SK-N-SH (cell line): ENCODE results near the gene MLXIP. TPM values are rescaled to one million over a fixed set of nuclear protein-coding genes. Genes with fewer than 3 reads are reported as not detected.

Experiments
- CTCF ChIA-PET: fragments of 300-600, 350-600 bp; formaldehyde crosslinking; extraction: SDS; loops from one replicate; lab custom pipeline; 2021; lab: Yijun Ruan, JAX
- POLR2A ChIA-PET: fragments of 350-600 bp; sonication (Branson Sonifier 250); formaldehyde crosslinking; extraction: SDS; loops from one replicate; lab custom pipeline; 2020; ENCODE audit warnings: antibody characterized with exemption, inconsistent platforms; lab: Yijun Ruan, JAX
- DNase-seq: peaks from one replicate; pipeline ENCODE4 v3.0.0; 2012
- H2AFZ ChIP-seq: fragments of 200-600 bp; sonication (generic); 2 replicates; pipeline ENCODE4 v1.8.1; 2016; ENCODE audit warnings: antibody characterized with exemption, mild to moderate bottlenecking, low read depth
- H3F3A ChIP-seq: fragments of 200-600 bp; sonication (generic); replicated peaks from 2 replicates; pipeline ENCODE3; 2016; ENCODE audit warnings: antibody characterized with exemption, mild to moderate bottlenecking; ENCODE audit not compliant: insufficient read depth
- H3K27ac ChIP-seq, 2 experiments: fragments of 200-500 bp in 1 of 2; fragments of 200-600 bp in 1 of 2; sonication (Bioruptor generic) in 1 of 2; sonication (generic), shearing (Covaris generic) in 1 of 2; 2 replicates each; pipeline versions ENCODE4 v1.5.1 to v1.6.1; 2014 to 2016; ENCODE audit warnings: low read depth in 2 of 2, inconsistent platforms in 1 of 2, low read length in 1 of 2, mild to moderate bottlenecking in 1 of 2, mixed read lengths in 1 of 2
- H3K27me3 ChIP-seq: fragments of 200-600 bp; sonication (generic), shearing (Covaris generic); 2 replicates; pipeline ENCODE4 v1.6.1; 2016; ENCODE audit warnings: mixed run types; ENCODE audit not compliant: insufficient read depth
- H3K36me3 ChIP-seq, 2 experiments: fragments of 200-500 bp in 1 of 2; fragments of 200-600 bp in 1 of 2; sonication (Bioruptor generic) in 1 of 2; sonication (generic) in 1 of 2; replicated peaks in 1 of 2; 2 replicates each; pipeline versions ENCODE3 to v1.5.1; 2014 to 2016; ENCODE audit warnings: low read length in 1 of 2, mild to moderate bottlenecking in 1 of 2; ENCODE audit not compliant: insufficient read depth in 2 of 2, control insufficient read depth in 1 of 2
- H3K4me1 ChIP-seq, 2 experiments: fragments of 200-500 bp in 1 of 2; fragments of 200-600 bp in 1 of 2; sonication (Bioruptor generic) in 1 of 2; sonication (generic), shearing (Covaris generic) in 1 of 2; 2 replicates each; pipeline versions ENCODE4 v1.5.1 to v1.6.1; 2014 to 2016; ENCODE audit warnings: low read depth in 1 of 2, low read length in 1 of 2, mixed run types in 1 of 2; ENCODE audit not compliant: insufficient read depth in 2 of 2, control insufficient read depth in 1 of 2
- H3K4me2 ChIP-seq: fragments of 200-600 bp; sonication (generic), shearing (Covaris generic); 2 replicates; pipeline ENCODE4 v1.6.1; 2017; ENCODE audit warnings: mixed run types
- H3K4me3 ChIP-seq, 2 experiments: fragments of 200-500 bp in 1 of 2; fragments of 200-600 bp in 1 of 2; sonication (Bioruptor generic) in 1 of 2; sonication (generic), shearing (Covaris generic) in 1 of 2; 2 replicates each; pipeline versions ENCODE4 v1.5.1 to v1.8.1; 2014 to 2016; ENCODE audit warnings: low read depth in 2 of 2, inconsistent platforms in 1 of 2, low read length in 1 of 2, mild to moderate bottlenecking in 1 of 2, mixed read lengths in 1 of 2, moderate library complexity in 1 of 2
- H3K79me2 ChIP-seq: fragments of 200-600 bp; sonication (generic); 2 replicates; pipeline ENCODE4 v1.8.1; 2017; ENCODE audit warnings: mild to moderate bottlenecking; ENCODE audit not compliant: insufficient read depth
- H3K9ac ChIP-seq: fragments of 200-600 bp; sonication (generic); 2 replicates; pipeline ENCODE4 v1.6.1; 2017; ENCODE audit warnings: mixed run types
- H3K9me2 ChIP-seq: fragments of 200-600 bp; sonication (generic); 2 replicates; pipeline ENCODE4 v1.6.1; 2017; ENCODE audit warnings: mixed run types
- H3K9me3 ChIP-seq: fragments of 200-600 bp; sonication (generic); 2 replicates; pipeline ENCODE4 v1.6.1; 2017; ENCODE audit warnings: mixed run types, mild to moderate bottlenecking, moderate library complexity
- H4K20me1 ChIP-seq: fragments of 200-600 bp; sonication (generic); 2 replicates; pipeline ENCODE4 v1.6.1; 2017; ENCODE audit warnings: mild to moderate bottlenecking, mixed run types; ENCODE audit not compliant: insufficient read depth
- CHD2 ChIP-seq: fragments of 150-350 bp; IDR thresholded peaks from 2 replicates; pipeline ENCODE4 v1.6.1; 2018; ENCODE audit warnings: low read length; ENCODE audit not compliant: partially characterized antibody
- EP300 ChIP-seq, 2 experiments: IDR thresholded peaks; 2 replicates each; pipeline versions ENCODE4 v1.4.0 to v1.6.1; 2012; ENCODE audit warnings: borderline replicate concordance in 1 of 2, low read depth in 1 of 2, low read length in 1 of 2
- FOXJ3 ChIP-seq: sonication (generic); formaldehyde crosslinking; IDR thresholded peaks from 2 replicates; pipeline ENCODE4 v1.5.1; 2020; ENCODE audit warnings: mild to moderate bottlenecking, missing genetic modification reagents
- MXI1 ChIP-seq: IDR thresholded peaks from 2 replicates; pipeline ENCODE4 v1.6.1; 2012; ENCODE audit warnings: mild to moderate bottlenecking, low read depth, low read length, improper control_type of control experiment
- NRF1 ChIP-seq: IDR thresholded peaks from 2 replicates; pipeline ENCODE4 v1.6.1; 2012; ENCODE audit warnings: low read depth, mild to moderate bottlenecking, low read length
- POLR2AphosphoS5 ChIP-seq: IDR thresholded peaks from 2 replicates; pipeline ENCODE4 v1.6.1; 2012; ENCODE audit warnings: low read depth, low read length
- RAD21 ChIP-seq: IDR thresholded peaks from 2 replicates; pipeline ENCODE4 v1.6.1; 2012; ENCODE audit warnings: mild to moderate bottlenecking, low read length
- RCOR1 ChIP-seq: fragments of 150-350 bp; IDR thresholded peaks from 2 replicates; pipeline ENCODE4 v1.6.1; 2017; ENCODE audit warnings: antibody characterized with exemption, low read length
- SIN3A ChIP-seq: IDR thresholded peaks from 2 replicates; pipeline ENCODE4 v1.6.1; 2012; ENCODE audit warnings: low read depth, mild to moderate bottlenecking, low read length, moderate library complexity, borderline replicate concordance
- SMC3 ChIP-seq: IDR thresholded peaks from 2 replicates; pipeline ENCODE4 v1.6.1; 2012; ENCODE audit warnings: low read depth, low read length, improper control_type of control experiment
- TCF12 ChIP-seq: IDR thresholded peaks from 2 replicates; pipeline ENCODE4 v1.4.0; 2012
- WGBS: methylation state at CpG from one replicate; pipeline ENCODE4 v1.1.6; 2017; ENCODE audit warnings: low lambda C conversion rate; 5-methylcytosine and 5-hydroxymethylcytosine counted together
- polyA plus RNA-seq, 3 experiments: library from polyadenylated mRNA; depleted of rRNA; stranded (reverse); fragments of >200 nt; gene quantifications; 2 replicates each; pipeline ENCODE4 v1.2.3, GENCODE V29; 2012
- TF ChIP-seq, protein P1 (sequence below): IDR thresholded peaks from 2 replicates; pipeline ENCODE4 v1.6.1; 2012; ENCODE audit warnings: mild to moderate bottlenecking, low read depth, low read length, moderate library complexity
- TF ChIP-seq, protein P2 (sequence below): fragments of 150-350 bp; IDR thresholded peaks from 2 replicates; pipeline ENCODE4 v1.6.1; 2017; ENCODE audit warnings: antibody characterized with exemption, low read length, low read depth, borderline replicate concordance
- TF ChIP-seq, protein P3 (sequence below): fragments of 150-350 bp; IDR thresholded peaks from 2 replicates; pipeline ENCODE4 v1.6.1; 2016; ENCODE audit warnings: mild to moderate bottlenecking, low read depth, low read length
- TF ChIP-seq, protein P4 (sequence below): IDR thresholded peaks from 2 replicates; pipeline ENCODE4 v1.4.0; 2012; ENCODE audit warnings: low read depth, borderline replicate concordance
- TF ChIP-seq, protein P5 (sequence below): IDR thresholded peaks from 2 replicates; pipeline ENCODE4 v1.4.0; 2012; ENCODE audit warnings: low read depth, borderline replicate concordance

The MLXIP gene
- polyA plus RNA-seq, 1 of the 3 experiments (the other 2 are of a cell fraction), result 11.0 TPM

DNA sequence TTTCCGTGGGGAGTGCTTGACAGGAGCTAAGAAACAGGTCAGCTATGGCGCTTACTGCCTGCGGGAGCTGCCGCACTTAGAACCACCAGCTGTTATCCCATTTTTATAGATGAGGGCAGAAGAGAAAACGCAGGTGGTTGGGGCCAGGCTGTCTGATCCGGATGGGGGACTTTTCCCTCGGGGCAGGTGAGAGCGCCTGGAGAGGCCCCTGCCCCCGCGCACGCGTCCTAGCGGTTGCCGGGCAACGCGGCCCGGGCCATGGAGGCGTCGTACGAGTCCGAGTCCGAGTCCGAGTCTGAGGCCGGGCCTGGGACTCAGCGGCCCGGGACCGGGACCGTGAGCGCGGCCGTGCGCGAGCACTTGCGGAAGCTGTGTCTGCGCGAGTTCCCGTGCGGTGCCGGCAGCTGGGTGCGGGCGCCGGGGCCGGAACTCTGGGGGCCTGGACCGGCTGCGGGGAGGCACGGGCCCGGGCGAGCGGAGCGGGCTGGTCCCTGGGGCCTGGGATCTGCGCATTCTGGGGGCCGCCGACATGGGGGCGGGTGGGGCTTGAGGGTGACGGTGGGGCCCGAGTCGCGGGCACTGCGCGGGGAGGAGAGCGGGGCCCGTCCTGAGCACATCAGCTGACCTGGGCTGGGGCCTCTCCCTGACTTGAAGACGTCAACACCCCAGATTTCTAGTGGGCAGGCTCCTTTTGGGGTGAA is 104.5 kb downstream of the MLXIP start, which contains the start of gene LRRC43:
Gene LRRC43 (plus strand): TSS at position 237 of the 701 bp plus-strand sequence. CDS start 22 bp downstream, at position 259.
- peak; percentile 83 for DNase-seq
- H3K79me2 ChIP-seq, result no peaks in the 10 kb centered on the region
- H3F3A ChIP-seq, result peaks cover 5% of the 10 kb centered on the region
- ChIA-PET POLR2A (no interaction called here), CTCF (interaction anchor here (1.1 to 2.2 kb wide), 7 partner anchors 8 to 173 kb away, joined by 3 to 14 read pairs (median 4); no protein-coding TSS in a partner anchor)
- H3K9ac ChIP-seq, result no peak within 1 kb of the TSS
- 25% methylated on average over 26 of the region's 63 CpGs for WGBS
- no peak within 1 kb of the TSS for H3K27ac ChIP-seq
- peak within 1 kb of the TSS; percentile 39 to 46; a peak in 3 of 4 replicates for H3K4me3 ChIP-seq
- peak within 1 kb of the TSS; percentile 70; the same call in 1 of the 2 replicates for H2AFZ ChIP-seq
- H3K9me3 ChIP-seq, result no peaks in the 10 kb centered on the region
- H3K4me2 ChIP-seq, result peak within 1 kb of the TSS; percentile 63
- H4K20me1 ChIP-seq, result no peaks in the 10 kb centered on the region
- H3K27me3 ChIP-seq, result no peaks in the 10 kb centered on the region
- no peaks in the 10 kb centered on the region; a peak in 1 of 4 replicates for H3K4me1 ChIP-seq
- TF ChIP-seq SMC3 (no peak), TCF12 (no peak), EP300 (IDR thresholded peaks at IDR 0.05; ENCODE audit: borderline replicate concordance in 1 of 2, low read depth in 1 of 2, low read length in 1 of 2) (0 out of 4 replicates have a peak, but pooled peaks of 1 of the 2 experiments have one; percentile 24), NRF1 (0 out of 2 replicates have a peak, but pooled peaks have one; percentile 16), FOXJ3 (CRISPR knock-in tag) (no peak)
- TF ChIP-seq, all 33 proteins: peak for 2
- H3K36me3 ChIP-seq, result no peaks in the 10 kb centered on the region
- H3K9me2 ChIP-seq, result no peaks in the 10 kb centered on the region

DNA sequence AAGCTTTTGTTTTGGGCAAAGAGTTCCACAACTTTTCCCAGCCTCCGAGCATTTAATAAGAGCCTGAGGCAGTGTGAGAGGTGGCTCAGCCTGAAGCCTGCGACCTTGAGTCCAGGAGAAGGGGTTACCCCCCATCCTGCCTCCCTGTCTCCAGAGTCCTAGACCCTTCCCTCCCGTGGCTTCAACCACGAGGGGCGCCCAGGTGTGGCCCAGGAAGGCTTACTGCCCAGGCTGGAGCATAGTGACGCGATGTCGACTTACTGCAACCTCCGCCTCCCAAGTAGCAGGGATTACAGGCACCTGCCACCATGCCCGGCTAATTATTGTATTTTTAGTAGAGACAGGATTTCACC is 105.0 kb downstream of the MLXIP start:
- CTCF ChIA-PET, result interaction anchor here (1.1 to 2.2 kb wide), 4 partner anchors 8 to 172 kb away, joined by 3 to 14 read pairs (median 4); no protein-coding TSS in a partner anchor

More for the DNA sequence above, 105.0 kb downstream of the MLXIP start:
- H3K4me3 ChIP-seq, result no peak overlapping the region
- POLR2A ChIA-PET, result no interaction called here
- H4K20me1 ChIP-seq, result no peaks in the 10 kb centered on the region
- H3K9me3 ChIP-seq, result no peaks in the 10 kb centered on the region
- DNase-seq, result no peak
- H3K9me2 ChIP-seq, result no peaks in the 10 kb centered on the region
- H3K79me2 ChIP-seq, result no peaks in the 10 kb centered on the region
- H3K4me1 ChIP-seq, result no peaks in the 10 kb centered on the region; a peak in 1 of 4 replicates
- no peak overlapping the region for H3K9ac ChIP-seq
- no peaks in the 10 kb centered on the region for H3K36me3 ChIP-seq
- no peak overlapping the region for H2AFZ ChIP-seq
- 89% methylated on average over 8 of the region's 10 CpGs for WGBS
- no peaks in the 10 kb centered on the region for H3K27me3 ChIP-seq
- TF ChIP-seq RCOR1 (no peak), EP300 (IDR thresholded peaks at IDR 0.05; ENCODE audit: borderline replicate concordance in 1 of 2, low read depth in 1 of 2, low read length in 1 of 2) (no peak), SIN3A (no peak), POLR2AphosphoS5 (no peak), RAD21 (no peak), CHD2 (no peak), FOXJ3 (CRISPR knock-in tag) (no peak), MXI1 (no peak)
- TF ChIP-seq, protein P1, sequence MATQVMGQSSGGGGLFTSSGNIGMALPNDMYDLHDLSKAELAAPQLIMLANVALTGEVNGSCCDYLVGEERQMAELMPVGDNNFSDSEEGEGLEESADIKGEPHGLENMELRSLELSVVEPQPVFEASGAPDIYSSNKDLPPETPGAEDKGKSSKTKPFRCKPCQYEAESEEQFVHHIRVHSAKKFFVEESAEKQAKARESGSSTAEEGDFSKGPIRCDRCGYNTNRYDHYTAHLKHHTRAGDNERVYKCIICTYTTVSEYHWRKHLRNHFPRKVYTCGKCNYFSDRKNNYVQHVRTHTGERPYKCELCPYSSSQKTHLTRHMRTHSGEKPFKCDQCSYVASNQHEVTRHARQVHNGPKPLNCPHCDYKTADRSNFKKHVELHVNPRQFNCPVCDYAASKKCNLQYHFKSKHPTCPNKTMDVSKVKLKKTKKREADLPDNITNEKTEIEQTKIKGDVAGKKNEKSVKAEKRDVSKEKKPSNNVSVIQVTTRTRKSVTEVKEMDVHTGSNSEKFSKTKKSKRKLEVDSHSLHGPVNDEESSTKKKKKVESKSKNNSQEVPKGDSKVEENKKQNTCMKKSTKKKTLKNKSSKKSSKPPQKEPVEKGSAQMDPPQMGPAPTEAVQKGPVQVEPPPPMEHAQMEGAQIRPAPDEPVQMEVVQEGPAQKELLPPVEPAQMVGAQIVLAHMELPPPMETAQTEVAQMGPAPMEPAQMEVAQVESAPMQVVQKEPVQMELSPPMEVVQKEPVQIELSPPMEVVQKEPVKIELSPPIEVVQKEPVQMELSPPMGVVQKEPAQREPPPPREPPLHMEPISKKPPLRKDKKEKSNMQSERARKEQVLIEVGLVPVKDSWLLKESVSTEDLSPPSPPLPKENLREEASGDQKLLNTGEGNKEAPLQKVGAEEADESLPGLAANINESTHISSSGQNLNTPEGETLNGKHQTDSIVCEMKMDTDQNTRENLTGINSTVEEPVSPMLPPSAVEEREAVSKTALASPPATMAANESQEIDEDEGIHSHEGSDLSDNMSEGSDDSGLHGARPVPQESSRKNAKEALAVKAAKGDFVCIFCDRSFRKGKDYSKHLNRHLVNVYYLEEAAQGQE, result no peak
- TF ChIP-seq, protein P2, sequence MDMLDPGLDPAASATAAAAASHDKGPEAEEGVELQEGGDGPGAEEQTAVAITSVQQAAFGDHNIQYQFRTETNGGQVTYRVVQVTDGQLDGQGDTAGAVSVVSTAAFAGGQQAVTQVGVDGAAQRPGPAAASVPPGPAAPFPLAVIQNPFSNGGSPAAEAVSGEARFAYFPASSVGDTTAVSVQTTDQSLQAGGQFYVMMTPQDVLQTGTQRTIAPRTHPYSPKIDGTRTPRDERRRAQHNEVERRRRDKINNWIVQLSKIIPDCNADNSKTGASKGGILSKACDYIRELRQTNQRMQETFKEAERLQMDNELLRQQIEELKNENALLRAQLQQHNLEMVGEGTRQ, result no peak
- TF ChIP-seq, protein P3, sequence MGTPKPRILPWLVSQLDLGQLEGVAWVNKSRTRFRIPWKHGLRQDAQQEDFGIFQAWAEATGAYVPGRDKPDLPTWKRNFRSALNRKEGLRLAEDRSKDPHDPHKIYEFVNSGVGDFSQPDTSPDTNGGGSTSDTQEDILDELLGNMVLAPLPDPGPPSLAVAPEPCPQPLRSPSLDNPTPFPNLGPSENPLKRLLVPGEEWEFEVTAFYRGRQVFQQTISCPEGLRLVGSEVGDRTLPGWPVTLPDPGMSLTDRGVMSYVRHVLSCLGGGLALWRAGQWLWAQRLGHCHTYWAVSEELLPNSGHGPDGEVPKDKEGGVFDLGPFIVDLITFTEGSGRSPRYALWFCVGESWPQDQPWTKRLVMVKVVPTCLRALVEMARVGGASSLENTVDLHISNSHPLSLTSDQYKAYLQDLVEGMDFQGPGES, result no peak
- TF ChIP-seq, protein P4, sequence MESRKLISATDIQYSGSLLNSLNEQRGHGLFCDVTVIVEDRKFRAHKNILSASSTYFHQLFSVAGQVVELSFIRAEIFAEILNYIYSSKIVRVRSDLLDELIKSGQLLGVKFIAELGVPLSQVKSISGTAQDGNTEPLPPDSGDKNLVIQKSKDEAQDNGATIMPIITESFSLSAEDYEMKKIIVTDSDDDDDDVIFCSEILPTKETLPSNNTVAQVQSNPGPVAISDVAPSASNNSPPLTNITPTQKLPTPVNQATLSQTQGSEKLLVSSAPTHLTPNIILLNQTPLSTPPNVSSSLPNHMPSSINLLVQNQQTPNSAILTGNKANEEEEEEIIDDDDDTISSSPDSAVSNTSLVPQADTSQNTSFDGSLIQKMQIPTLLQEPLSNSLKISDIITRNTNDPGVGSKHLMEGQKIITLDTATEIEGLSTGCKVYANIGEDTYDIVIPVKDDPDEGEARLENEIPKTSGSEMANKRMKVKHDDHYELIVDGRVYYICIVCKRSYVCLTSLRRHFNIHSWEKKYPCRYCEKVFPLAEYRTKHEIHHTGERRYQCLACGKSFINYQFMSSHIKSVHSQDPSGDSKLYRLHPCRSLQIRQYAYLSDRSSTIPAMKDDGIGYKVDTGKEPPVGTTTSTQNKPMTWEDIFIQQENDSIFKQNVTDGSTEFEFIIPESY, result no peak
- TF ChIP-seq, protein P5, sequence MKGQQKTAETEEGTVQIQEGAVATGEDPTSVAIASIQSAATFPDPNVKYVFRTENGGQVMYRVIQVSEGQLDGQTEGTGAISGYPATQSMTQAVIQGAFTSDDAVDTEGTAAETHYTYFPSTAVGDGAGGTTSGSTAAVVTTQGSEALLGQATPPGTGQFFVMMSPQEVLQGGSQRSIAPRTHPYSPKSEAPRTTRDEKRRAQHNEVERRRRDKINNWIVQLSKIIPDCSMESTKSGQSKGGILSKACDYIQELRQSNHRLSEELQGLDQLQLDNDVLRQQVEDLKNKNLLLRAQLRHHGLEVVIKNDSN, result no peak
- TF ChIP-seq, all 33 proteins: peak for 0
- H3F3A ChIP-seq, result peaks cover 5% of the 10 kb centered on the region
- H3K27ac ChIP-seq, result no peak overlapping the region
- H3K4me2 ChIP-seq, result no peak overlapping the region; the same call in 1 of the 2 replicates
